Gastrocnemius medialis (tissue), 4 donors: ENCODE results near the gene CTAGE1.

ENCODE experiments used
- POLR2A ChIP-seq, 2 donors: fragments of 450-650 bp; IDR thresholded peaks; one replicate each; pipeline ENCODE4 v1.6.1; 2017; ENCODE audit warnings: antibody characterized with exemption in 2 of 2, mild to moderate bottlenecking in 2 of 2, moderate library complexity in 2 of 2
- TF ChIP-seq, protein P1 (sequence below), 5 experiments: fragments of 450-650 bp in 3 of 5; fragments of 200-600 bp in 2 of 5; sonication (generic) in 2 of 5; IDR thresholded peaks in 4 of 5; conservative IDR thresholded peaks in 1 of 5; 1 replicate in 4 of 5; 2 replicates in 1 of 5; pipeline ENCODE4 v1.5.1; 2016 to 2019; ENCODE audit warnings: antibody characterized with exemption in 5 of 5, mild to moderate bottlenecking in 3 of 5, moderate library complexity in 3 of 5

DNA sequence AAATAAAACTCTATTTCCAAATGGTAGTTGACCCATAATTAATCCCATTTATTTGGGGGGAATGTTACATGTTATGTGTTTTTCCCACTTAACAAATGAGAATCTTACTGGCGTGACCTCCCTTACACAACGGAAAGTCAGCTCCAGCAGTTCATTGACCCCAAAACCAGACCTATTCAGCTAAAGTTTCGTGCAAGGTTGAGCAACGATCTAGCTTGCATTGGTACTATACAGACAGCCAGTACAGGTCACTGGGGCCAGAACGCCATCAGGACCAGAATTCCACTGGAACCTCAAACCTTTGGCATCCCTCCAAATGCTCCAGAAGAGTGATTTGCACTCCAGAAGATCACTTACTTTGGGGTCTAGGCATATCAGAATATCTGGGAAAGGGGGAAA lies 6.8 kb upstream of the CTAGE1 start:
- TF ChIP-seq, protein P1, sequence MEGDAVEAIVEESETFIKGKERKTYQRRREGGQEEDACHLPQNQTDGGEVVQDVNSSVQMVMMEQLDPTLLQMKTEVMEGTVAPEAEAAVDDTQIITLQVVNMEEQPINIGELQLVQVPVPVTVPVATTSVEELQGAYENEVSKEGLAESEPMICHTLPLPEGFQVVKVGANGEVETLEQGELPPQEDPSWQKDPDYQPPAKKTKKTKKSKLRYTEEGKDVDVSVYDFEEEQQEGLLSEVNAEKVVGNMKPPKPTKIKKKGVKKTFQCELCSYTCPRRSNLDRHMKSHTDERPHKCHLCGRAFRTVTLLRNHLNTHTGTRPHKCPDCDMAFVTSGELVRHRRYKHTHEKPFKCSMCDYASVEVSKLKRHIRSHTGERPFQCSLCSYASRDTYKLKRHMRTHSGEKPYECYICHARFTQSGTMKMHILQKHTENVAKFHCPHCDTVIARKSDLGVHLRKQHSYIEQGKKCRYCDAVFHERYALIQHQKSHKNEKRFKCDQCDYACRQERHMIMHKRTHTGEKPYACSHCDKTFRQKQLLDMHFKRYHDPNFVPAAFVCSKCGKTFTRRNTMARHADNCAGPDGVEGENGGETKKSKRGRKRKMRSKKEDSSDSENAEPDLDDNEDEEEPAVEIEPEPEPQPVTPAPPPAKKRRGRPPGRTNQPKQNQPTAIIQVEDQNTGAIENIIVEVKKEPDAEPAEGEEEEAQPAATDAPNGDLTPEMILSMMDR (IDR thresholded peaks at IDR 0.05 in 4 of 5, conservative IDR thresholded peaks at IDR 0.05 in 1 of 5) = no peak
- TF ChIP-seq POLR2A (IDR thresholded peaks at IDR 0.05) = no peak
